H9 (cell line): ENCODE results near the gene CLRN1. TPM values are rescaled to one million over a fixed set of nuclear protein-coding genes. Genes with fewer than 3 reads are reported as not detected.

ENCODE experiments used
- DNase-seq: peaks from one replicate; pipeline ENCODE4 v3.0.0-alpha.2; 2017
- H2AFZ ChIP-seq: one replicate; pipeline ENCODE4 v1.6.1; 2013; ENCODE audit warnings: mild to moderate bottlenecking, low read length, control low read depth, moderate library complexity
- H2AK5ac ChIP-seq: 2 replicates; pipeline ENCODE4 v1.6.1; 2013; ENCODE audit warnings: low read length, control low read depth, mixed read lengths; ENCODE audit not compliant: insufficient read length
- H2BK120ac ChIP-seq: one replicate; pipeline ENCODE4 v1.6.1; 2013; ENCODE audit warnings: low read depth, mild to moderate bottlenecking, low read length, control low read depth, inconsistent platforms; ENCODE audit not compliant: poor library complexity, severe bottlenecking
- H2BK12ac ChIP-seq: 2 replicates; pipeline ENCODE4 v1.6.1; 2013; ENCODE audit warnings: low read length, control low read depth, mixed read lengths, low read depth; ENCODE audit not compliant: insufficient read length
- H2BK15ac ChIP-seq: 2 replicates; pipeline ENCODE4 v1.6.1; 2013; ENCODE audit warnings: low read depth, low read length, control low read depth
- H2BK20ac ChIP-seq: one replicate; pipeline ENCODE4 v1.6.1; 2013; ENCODE audit warnings: low read depth, mild to moderate bottlenecking, low read length, control low read depth, inconsistent platforms; ENCODE audit not compliant: poor library complexity, severe bottlenecking
- H2BK5ac ChIP-seq: 2 replicates; pipeline ENCODE4 v1.6.1; 2013; ENCODE audit warnings: low read length, control low read depth, mixed read lengths; ENCODE audit not compliant: insufficient read length
- H3K14ac ChIP-seq: 2 replicates; pipeline ENCODE4 v1.6.1; 2013; ENCODE audit warnings: low read length, control low read depth; ENCODE audit not compliant: insufficient read depth
- H3K18ac ChIP-seq: 2 replicates; pipeline ENCODE4 v1.6.1; 2013; ENCODE audit warnings: low read depth, mild to moderate bottlenecking, mixed read lengths, low read length, control low read depth; ENCODE audit not compliant: insufficient read length
- H3K23ac ChIP-seq: 2 replicates; pipeline ENCODE4 v1.6.1; 2013; ENCODE audit warnings: low read length, control low read depth, mixed read lengths, low read depth; ENCODE audit not compliant: insufficient read length
- H3K23me2 ChIP-seq: 2 replicates; pipeline ENCODE4 v1.6.1; 2013; ENCODE audit warnings: low read depth, mild to moderate bottlenecking, mixed read lengths, low read length, control low read depth; ENCODE audit not compliant: insufficient read length, poor library complexity, severe bottlenecking
- H3K27ac ChIP-seq: 2 replicates; pipeline ENCODE4 v1.5.1; 2013; ENCODE audit warnings: low read length, control low read depth, mixed read lengths, low read depth; ENCODE audit not compliant: insufficient read length
- H3K27me3 ChIP-seq: 2 replicates; pipeline ENCODE4 v1.6.1; 2013; ENCODE audit warnings: low read length, control low read depth, inconsistent platforms; ENCODE audit not compliant: insufficient read depth
- H3K4ac ChIP-seq: 2 replicates; pipeline ENCODE4 v1.6.1; 2013; ENCODE audit warnings: low read depth, mild to moderate bottlenecking, control low read depth, inconsistent platforms, low read length, moderate library complexity
- H3K4me1 ChIP-seq: 2 replicates; pipeline ENCODE4 v1.6.1; 2013; ENCODE audit warnings: low read length, control low read depth, inconsistent platforms; ENCODE audit not compliant: insufficient read depth
- H3K4me2 ChIP-seq: 2 replicates; pipeline ENCODE4 v1.6.1; 2013; ENCODE audit warnings: low read length, control low read depth, mixed read lengths; ENCODE audit not compliant: insufficient read length, insufficient read depth
- H3K56ac ChIP-seq: 2 replicates; pipeline ENCODE4 v1.6.1; 2013; ENCODE audit warnings: low read depth, mild to moderate bottlenecking, mixed read lengths, low read length, control low read depth; ENCODE audit not compliant: insufficient read length
- H3K79me1 ChIP-seq: 2 replicates; pipeline ENCODE4 v1.6.1; 2013; ENCODE audit warnings: low read depth, mild to moderate bottlenecking, moderate library complexity, low read length, control low read depth, inconsistent platforms; ENCODE audit not compliant: insufficient read depth, poor library complexity, severe bottlenecking
- H3K79me2 ChIP-seq: 2 replicates; pipeline ENCODE4 v1.6.1; 2013; ENCODE audit warnings: low read length, control low read depth, inconsistent platforms; ENCODE audit not compliant: insufficient read depth
- H3K9ac ChIP-seq: 2 replicates; pipeline ENCODE4 v1.6.1; 2013; ENCODE audit warnings: low read length, control low read depth, mixed read lengths; ENCODE audit not compliant: insufficient read length; ENCODE audit errors: extremely low read depth
- H3K9me3 ChIP-seq: one replicate; pipeline ENCODE4 v1.6.1; 2013; ENCODE audit warnings: low read depth, low read length, inconsistent platforms; ENCODE audit not compliant: control insufficient read depth
- H3T11ph ChIP-seq: one replicate; pipeline ENCODE4 v1.6.1; 2013; ENCODE audit warnings: mild to moderate bottlenecking, low read length, control low read depth, inconsistent platforms
- H4K20me1 ChIP-seq: one replicate; pipeline ENCODE4 v1.6.1; 2013; ENCODE audit not compliant: control insufficient read depth, insufficient read length, insufficient read depth
- H4K5ac ChIP-seq: 2 replicates; pipeline ENCODE4 v1.6.1; 2013; ENCODE audit warnings: low read depth, mild to moderate bottlenecking, mixed read lengths, low read length, control low read depth; ENCODE audit not compliant: insufficient read length
- H4K8ac ChIP-seq: replicated peaks from 2 replicates; pipeline ENCODE4 v1.6.1; 2013; ENCODE audit warnings: low read length, control low read depth, mixed read lengths, low read depth; ENCODE audit not compliant: insufficient read length
- H4K91ac ChIP-seq: 2 replicates; pipeline ENCODE4 v1.6.1; 2013; ENCODE audit warnings: low read depth, mild to moderate bottlenecking, moderate library complexity, mixed read lengths, low read length, control low read depth; ENCODE audit not compliant: insufficient read length
- H3K27ac Mint-ChIP-seq, 3 experiments: 2 replicates in 2 of 3; 3 replicates in 1 of 3; pipeline ENCODE4 v1.8.0; 2020 to 2021; ENCODE audit warnings: mixed read lengths in 3 of 3, mild to moderate bottlenecking in 1 of 3, moderate library complexity in 1 of 3
- H3K27me3 Mint-ChIP-seq: 2 replicates; pipeline ENCODE4 v1.8.0; 2021; ENCODE audit warnings: low read depth, mild to moderate bottlenecking, moderate library complexity, mixed read lengths
- H3K36me3 Mint-ChIP-seq, 3 experiments: 2 replicates in 2 of 3; 3 replicates in 1 of 3; pipeline ENCODE4 v1.8.0; 2020 to 2021; ENCODE audit warnings: low read depth in 3 of 3, mixed read lengths in 3 of 3; ENCODE audit not compliant: insufficient read depth in 1 of 3
- H3K4me1 Mint-ChIP-seq, 2 experiments: 2 replicates each; pipeline ENCODE4 v1.8.0; 2020; ENCODE audit warnings: mixed read lengths in 2 of 2
- H3K4me3 Mint-ChIP-seq, 2 experiments: 2 replicates in 1 of 2; 3 replicates in 1 of 2; pipeline ENCODE4 v1.8.0; 2020 to 2021; ENCODE audit warnings: mild to moderate bottlenecking in 2 of 2, mixed read lengths in 2 of 2, moderate library complexity in 1 of 2
- H3K9me3 Mint-ChIP-seq, 2 experiments: 2 replicates in 1 of 2; 3 replicates in 1 of 2; pipeline ENCODE4 v1.8.0; 2020; ENCODE audit warnings: mild to moderate bottlenecking in 2 of 2, mixed read lengths in 2 of 2, moderate library complexity in 1 of 2
- WGBS: extraction: QIAGEN DNeasy Blood & Tissue Kit; methylation state at CpG from one replicate; pipeline ENCODE4 v1.1.7; 2013; ENCODE audit warnings: missing lambda C conversion rate, low lambda C conversion rate, mixed read lengths; ENCODE audit not compliant: insufficient read length; ENCODE audit errors: extremely low coverage; 5-methylcytosine and 5-hydroxymethylcytosine counted together
- total RNA-seq: library from RNA; stranded (reverse); gene quantifications from 2 replicates; pipeline ENCODE4 v1.2.1, GENCODE V29; 2021
- TF ChIP-seq, protein P1 (sequence below): fragments of 200-600 bp; sonication (generic); conservative IDR thresholded peaks from 3 replicates; pipeline ENCODE4 v1.8.0; 2021; ENCODE audit warnings: antibody characterized with exemption, mild to moderate bottlenecking

Gene CLRN1
- total RNA-seq, 1 experiment from 2014 or later: not detected

DNA sequence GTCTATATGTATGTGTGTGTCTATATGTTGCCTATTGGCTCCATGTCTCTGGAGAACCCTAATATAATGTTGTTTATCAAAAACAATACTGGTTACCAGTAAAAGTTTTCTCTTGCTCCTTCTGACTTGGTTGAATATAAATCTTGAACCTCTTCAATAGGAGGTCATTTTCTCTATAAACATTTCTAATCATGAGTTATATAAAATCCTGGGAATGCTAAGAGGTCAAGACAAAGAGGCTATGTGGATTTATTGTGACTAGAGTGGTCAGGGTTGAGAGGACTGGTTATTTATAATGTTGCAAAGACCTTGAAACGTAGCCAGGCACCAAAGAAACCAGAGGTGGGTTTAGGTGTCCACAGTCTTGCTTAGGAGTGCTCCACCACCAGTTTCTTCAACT lies 66.1 kb downstream of the CLRN1 start:
- no peak overlapping the region for H3K9ac ChIP-seq
- no peak overlapping the region for H3K56ac ChIP-seq
- Mint-ChIP-seq H3K27ac (no peak overlapping the region), H3K9me3 (no peaks in the 10 kb centered on the region), H3K4me3 (no peak overlapping the region), H3K36me3 (no peaks in the 10 kb centered on the region), H3K27me3 (no peaks in the 10 kb centered on the region; the same call in 1 of the 2 replicates), H3K4me1 (peaks cover 0 to 3% of the 10 kb centered on the region in 2 experiments; a peak in 1 of 4 replicates)
- no peak overlapping the region for H2BK120ac ChIP-seq
- H3K14ac ChIP-seq: no peak overlapping the region
- H3K18ac ChIP-seq: no peak overlapping the region
- H2AFZ ChIP-seq: no peak overlapping the region
- no peak overlapping the region for H3K27ac ChIP-seq
- no peak overlapping the region for H4K91ac ChIP-seq
- no peak overlapping the region for H2BK20ac ChIP-seq
- H3K23me2 ChIP-seq: no peaks in the 10 kb centered on the region
- H3K23ac ChIP-seq: no peak overlapping the region
- H3K27me3 ChIP-seq: no peaks in the 10 kb centered on the region
- no peak overlapping the region for H4K8ac ChIP-seq
- H3K79me2 ChIP-seq: no peaks in the 10 kb centered on the region
- DNase-seq: no peak
- H3K4me1 ChIP-seq: no peaks in the 10 kb centered on the region
- no peak overlapping the region for H2BK15ac ChIP-seq
- no peak overlapping the region for H2BK12ac ChIP-seq
- no peaks in the 10 kb centered on the region for H4K20me1 ChIP-seq
- no peaks in the 10 kb centered on the region for H3K79me1 ChIP-seq
- H3K4me2 ChIP-seq: no peak overlapping the region
- TF ChIP-seq, protein P1, sequence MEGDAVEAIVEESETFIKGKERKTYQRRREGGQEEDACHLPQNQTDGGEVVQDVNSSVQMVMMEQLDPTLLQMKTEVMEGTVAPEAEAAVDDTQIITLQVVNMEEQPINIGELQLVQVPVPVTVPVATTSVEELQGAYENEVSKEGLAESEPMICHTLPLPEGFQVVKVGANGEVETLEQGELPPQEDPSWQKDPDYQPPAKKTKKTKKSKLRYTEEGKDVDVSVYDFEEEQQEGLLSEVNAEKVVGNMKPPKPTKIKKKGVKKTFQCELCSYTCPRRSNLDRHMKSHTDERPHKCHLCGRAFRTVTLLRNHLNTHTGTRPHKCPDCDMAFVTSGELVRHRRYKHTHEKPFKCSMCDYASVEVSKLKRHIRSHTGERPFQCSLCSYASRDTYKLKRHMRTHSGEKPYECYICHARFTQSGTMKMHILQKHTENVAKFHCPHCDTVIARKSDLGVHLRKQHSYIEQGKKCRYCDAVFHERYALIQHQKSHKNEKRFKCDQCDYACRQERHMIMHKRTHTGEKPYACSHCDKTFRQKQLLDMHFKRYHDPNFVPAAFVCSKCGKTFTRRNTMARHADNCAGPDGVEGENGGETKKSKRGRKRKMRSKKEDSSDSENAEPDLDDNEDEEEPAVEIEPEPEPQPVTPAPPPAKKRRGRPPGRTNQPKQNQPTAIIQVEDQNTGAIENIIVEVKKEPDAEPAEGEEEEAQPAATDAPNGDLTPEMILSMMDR: no peak
- H3K9me3 ChIP-seq: no peaks in the 10 kb centered on the region
- H2AK5ac ChIP-seq: no peak overlapping the region
- no peak overlapping the region for H2BK5ac ChIP-seq
- no peak overlapping the region for H3K4ac ChIP-seq
- no peak overlapping the region for H4K5ac ChIP-seq
- H3T11ph ChIP-seq: no peak overlapping the region
- no CpG with 5 or more reads among the region's 1 CpG for WGBS
